H1 (cell line): ENCODE results near the gene OLFML2A. TPM values are rescaled to one million over a fixed set of nuclear protein-coding genes. Genes with fewer than 3 reads are reported as not detected.

Experiments
- ASH2L ChIP-seq: fragments of 200-600, 300-600 bp; sonication (generic); IDR thresholded peaks from one replicate; pipeline ENCODE4 v1.7.1; 2017; ENCODE audit warnings: low read length
- ATF3 ChIP-seq: IDR thresholded peaks from 2 replicates; pipeline ENCODE4 v1.6.1; 2011; ENCODE audit warnings: low read depth, mild to moderate bottlenecking, low read length; ENCODE audit not compliant: insufficient read depth
- BACH1 ChIP-seq: IDR thresholded peaks from 2 replicates; pipeline ENCODE4 v1.6.1; 2012; ENCODE audit warnings: low read length, improper control_type of control experiment
- CBX5 ChIP-seq: fragments of 300-800, 300-1000 bp; sonication (generic); IDR thresholded peaks from 2 replicates; pipeline ENCODE4 v1.7.1; 2016; ENCODE audit warnings: antibody characterized with exemption, low read length, low read depth
- EP300 ChIP-seq, 2 experiments: IDR thresholded peaks; 1 replicate in 1 of 2; 2 replicates in 1 of 2; pipeline ENCODE4 v1.6.1; 2011 to 2012; ENCODE audit warnings: low read depth in 2 of 2, low read length in 2 of 2, mild to moderate bottlenecking in 2 of 2, borderline replicate concordance in 1 of 2, inconsistent platforms in 1 of 2, moderate library complexity in 1 of 2
- POLR2A ChIP-seq, 2 experiments: IDR thresholded peaks; 1 replicate in 1 of 2; 2 replicates in 1 of 2; pipeline ENCODE4 v1.6.1; 2011; ENCODE audit warnings: low read depth in 2 of 2, low read length in 2 of 2, mild to moderate bottlenecking in 2 of 2; ENCODE audit errors: control extremely low read depth in 1 of 2
- SAP30 ChIP-seq: fragments of 300-600 bp; sonication (generic); IDR thresholded peaks from 2 replicates; pipeline ENCODE4 v1.7.1; 2012; ENCODE audit warnings: low read length, moderate library complexity, mild to moderate bottlenecking, inconsistent platforms; ENCODE audit not compliant: insufficient read depth, insufficient replicate concordance
- SIRT6 ChIP-seq: IDR thresholded peaks from one replicate; pipeline ENCODE4 v1.7.1; 2012; ENCODE audit warnings: low read length, inconsistent platforms
- TAF7 ChIP-seq: optimal IDR thresholded peaks from 2 replicates; pipeline ENCODE3; 2011; ENCODE audit warnings: low read depth, mild to moderate bottlenecking, inconsistent platforms, low read length, moderate library complexity, borderline replicate concordance
- polyA plus RNA-seq, 7 experiments: library from polyadenylated mRNA; depleted of rRNA in 3 of 7; stranded (reverse) in 5 of 7; unstranded in 2 of 7; fragments of >200 nt in 5 of 7; fragments of 200-250 nt in 2 of 7; gene quantifications; 1 replicate in 5 of 7; 2 replicates in 1 of 7; 4 replicates in 1 of 7; pipeline versions ENCODE4 v1.2.1 to v1.2.3, GENCODE V29; 2011 to 2013; ENCODE audit warnings: missing spikeins in 2 of 7, mixed read lengths in 2 of 7
- total RNA-seq: library from RNA; stranded (reverse); fragmentation: NEBNext Ultra II Directional; extraction: Animal tissue kit (Norgen Biotek cat#: 25700); gene quantifications from 2 replicates; pipeline ENCODE4 v1.2.1, GENCODE V29; 2021

Gene OLFML2A
- total and polyA plus RNA-seq, 2 of the 8 experiments (the other 6 are each of a cell fraction or from before 2014, with no cell fraction given), result 7.8 to 11.5 TPM

GRCh38 chr9:124861342-124862229 lies 84.7 kb downstream of the OLFML2A start, which contains the start of the genes ARPC5L and RPL35 (continued):
- TF ChIP-seq EP300 (IDR thresholded peaks at IDR 0.05; ENCODE audit: borderline replicate concordance in 1 of 2, low read depth in 2 of 2, low read length in 2 of 2) (peak in 1 of 2 experiments; percentile 99; a peak in 2 of 3 replicates), CBX5 (no peak), POLR2A (IDR thresholded peaks at IDR 0.05; ENCODE audit: control extremely low read depth in 1 of 2, low read depth in 2 of 2, low read length in 2 of 2) (peak in 1 of 2 experiments; percentile 97; a peak in 2 of 3 replicates), TAF7 (peak; percentile 96), ATF3 (no peak), ASH2L (peak; percentile 67), SIRT6 (no peak), SAP30 (peak; percentile 69), BACH1 (no peak)
